Pancreas (tissue), 10 donors: ENCODE data around the gene NFXL1. TPM values are rescaled to one million over a fixed set of nuclear protein-coding genes. Genes with fewer than 3 reads are reported as not detected.

Source experiments
- ATAC-seq, 4 donors: fragments of 200-7000 bp; cut with Tn5 transposase; one replicate each; pipeline versions ENCODE4 v1.8.0 to v1.9.1; 2020; ENCODE audit warnings: mild to moderate bottlenecking in 4 of 4, moderate library complexity in 4 of 4
- DNase-seq, 6 donors: peaks; one replicate each; pipeline ENCODE4 v3.0.0-alpha.2; 2020
- FAIRE-seq: peaks from 2 replicates; lab custom pipeline; 2012; peaks lifted over from hg19 to GRCh38; lab: Jason Lieb, UNC
- H3K27ac ChIP-seq, 4 donors: fragments of 200-600 bp; sonication (generic); 1 replicate in 3 of 4; 2 replicates in 1 of 4; pipeline versions ENCODE4 v1.5.0 to v1.8.0; 2020
- H3K27me3 ChIP-seq, 4 donors: fragments of 200-600 bp; one replicate each; pipeline ENCODE4 v1.8.0; 2021
- H3K36me3 ChIP-seq, 3 donors: fragments of 200-600 bp; sonication (generic) in 1 of 3; one replicate each; pipeline versions ENCODE4 v1.5.0 to v1.8.0; 2020 to 2021
- H3K4me1 ChIP-seq, 3 donors: fragments of 200-600 bp; one replicate each; pipeline ENCODE4 v1.8.0; 2021
- H3K4me3 ChIP-seq, 4 donors: fragments of 200-600 bp; sonication (generic) in 2 of 4; one replicate each; pipeline versions ENCODE4 v1.5.0 to v1.8.0; 2020 to 2021
- H3K9me3 ChIP-seq, 4 donors: fragments of 200-600 bp; one replicate each; pipeline ENCODE4 v1.8.0; 2021
- CTCF ChIP-seq, 4 donors: fragments of 200-600 bp; sonication (generic) in 3 of 4; IDR thresholded peaks; one replicate each; pipeline versions ENCODE4 v1.5.0 to v1.8.0; 2021; ENCODE audit warnings: antibody characterized with exemption in 4 of 4
- WGBS, 2 donors: extraction: QIAGEN DNeasy Blood & Tissue Kit; methylation state at CpG; one replicate each; pipeline ENCODE4 v1.1.7; 2013; 5-methylcytosine and 5-hydroxymethylcytosine counted together
- intact Hi-C, 3 donors: fragments of 100-400 bp; cut with DNase I; formaldehyde crosslinking; loops; one replicate each; pipeline versions ENCODE4 v1.11.1 to v1.14.2; 2022
- polyA plus RNA-seq, 2 donors: library from polyadenylated mRNA; stranded (reverse); fragments of 200-250 nt; gene quantifications; one replicate each; pipeline ENCODE4 v1.2.3, GENCODE V29; 2013
- total RNA-seq, 6 donors: library from RNA; stranded (reverse); fragmentation: NEBNext Ultra II Directional in 4 of 6; extraction: Animal tissue kit (Norgen Biotek cat#: 25700) in 4 of 6; gene quantifications; one replicate each; pipeline versions ENCODE4 v1.2.1 to v1.2.4, GENCODE V29; 2021 to 2023
- donor health status: healthy with polysubstance abuse.
- donor health status: DM: no; HTN: no; CAD: no; lungs with moderate emphysema.
- donor health status: DM: no; HTN: no; CAD: no.
- donor health status: control.
- donor health status: control.
- donor health status: Bipolar disorder and iron deficiency.
- donor health status: DM: yes; HTN: yes; CAD: no.
- donor health status: DM: no; HTN: no; CAD: no.
- donor health status: DM: no; HTN: no; CAD: no.
- donor health status: DM: yes; HTN: yes; CAD: no.

NFXL1 gene
- total and polyA plus RNA-seq, 8 donors = 7.5 to 11.5 (median 9.7) TPM

GRCh38 chr4:47848041-47848440 lies 66.3 kb downstream of the NFXL1 start:
- no peaks in the 10 kb centered on the region for H3K4me1 ChIP-seq
- ATAC-seq (no peak), FAIRE-seq (no peak), DNase-seq (no peak)
- TF ChIP-seq CTCF (IDR thresholded peaks at IDR 0.05) = no peak
- no peaks in the 10 kb centered on the region for H3K9me3 ChIP-seq
- no peaks in the 10 kb centered on the region for H3K27me3 ChIP-seq
- no peak overlapping the region for H3K4me3 ChIP-seq
- 91 to 93% methylated on average over 2 of the region's 2 CpGs for WGBS, 2 donors
- no peak overlapping the region for H3K27ac ChIP-seq
- intact Hi-C loops = no loop called here
- no peaks in the 10 kb centered on the region for H3K36me3 ChIP-seq

- TF ChIP-seq CTCF (IDR thresholded peaks at IDR 0.05) = no peak
- no peak for FAIRE-seq
- intact Hi-C loops = no loop called here
- Histone ChIP-seq H3K27me3 (no peaks in the 10 kb centered on the region), H3K9me3 (no peaks in the 10 kb centered on the region), H3K4me1 (no peaks in the 10 kb centered on the region), H3K36me3 (no peaks in the 10 kb centered on the region), H3K27ac (no peak overlapping the region), H3K4me3 (no peak overlapping the region)
- DNase-seq = no peak
- no peak for ATAC-seq
Measured at GRCh38 chr4:47842985-47843384, 71.4 kb downstream of the NFXL1 start.

GRCh38 chr4:47840291-47840690 lies 74.1 kb downstream of the NFXL1 start:
- 97 to 98% methylated on average over 1 of the region's 1 CpG for WGBS, 2 donors
- no peak for TF ChIP-seq CTCF (IDR thresholded peaks at IDR 0.05)

GRCh38 chr4:47839259-47839658 lies 75.1 kb downstream of the NFXL1 start:
- Histone ChIP-seq H3K9me3 (no peaks in the 10 kb centered on the region), H3K36me3 (no peaks in the 10 kb centered on the region), H3K4me1 (peaks cover 0 to 7% (median 5%) of the 10 kb centered on the region in 3 donors), H3K27ac (no peak overlapping the region), H3K27me3 (no peaks in the 10 kb centered on the region), H3K4me3 (no peak overlapping the region)
- no peak for TF ChIP-seq CTCF (IDR thresholded peaks at IDR 0.05)
- ATAC-seq (no peak), FAIRE-seq (no peak), DNase-seq (no peak)
- WGBS, 2 donors = 71 to 81% methylated on average over 5 of the region's 5 CpGs
- intact Hi-C loops = loop anchor here in 2 of 3 donors (10.0 kb wide), 3 partner anchors 134 to 164 kb away; no protein-coding TSS in a partner anchor

More at GRCh38 chr4:47840291-47840690, 74.1 kb downstream of the NFXL1 start:
- no peak overlapping the region for H3K4me3 ChIP-seq
- no peak overlapping the region for H3K27ac ChIP-seq
- intact Hi-C loops = no loop called here
- no peak for ATAC-seq
- DNase-seq = no peak
- no peak for FAIRE-seq
- no peaks in the 10 kb centered on the region for H3K9me3 ChIP-seq
- no peaks in the 10 kb centered on the region for H3K36me3 ChIP-seq
- no peaks in the 10 kb centered on the region for H3K27me3 ChIP-seq
- H3K4me1 ChIP-seq = peaks cover 0 to 7% (median 5%) of the 10 kb centered on the region in 3 donors

GRCh38 chr4:47838445-47838844 lies 75.9 kb downstream of the NFXL1 start:
- no peak for FAIRE-seq
- no peak overlapping the region for H3K27ac ChIP-seq
- intact Hi-C loops = loop anchor here in 2 of 3 donors (10.0 kb wide), 3 partner anchors 134 to 164 kb away; no protein-coding TSS in a partner anchor
- ATAC-seq = no peak
- DNase-seq = no peak
- H3K27me3 ChIP-seq = no peaks in the 10 kb centered on the region
- no peak for TF ChIP-seq CTCF (IDR thresholded peaks at IDR 0.05)
- no peaks in the 10 kb centered on the region for H3K9me3 ChIP-seq
- peaks cover 0 to 7% (median 5%) of the 10 kb centered on the region in 3 donors for H3K4me1 ChIP-seq
- 46 to 52% methylated on average over 4 of the region's 4 CpGs for WGBS, 2 donors
- H3K4me3 ChIP-seq = no peak overlapping the region
- H3K36me3 ChIP-seq = no peaks in the 10 kb centered on the region
